ENCODE results near the gene EPG5. TPM values are rescaled to one million over a fixed set of nuclear protein-coding genes. Genes with fewer than 3 reads are reported as not detected.

Gene EPG5
- total RNA-seq, 4 donors from 2014 or later, result 18.7 to 30.3 (median 24.0) TPM

DNA sequence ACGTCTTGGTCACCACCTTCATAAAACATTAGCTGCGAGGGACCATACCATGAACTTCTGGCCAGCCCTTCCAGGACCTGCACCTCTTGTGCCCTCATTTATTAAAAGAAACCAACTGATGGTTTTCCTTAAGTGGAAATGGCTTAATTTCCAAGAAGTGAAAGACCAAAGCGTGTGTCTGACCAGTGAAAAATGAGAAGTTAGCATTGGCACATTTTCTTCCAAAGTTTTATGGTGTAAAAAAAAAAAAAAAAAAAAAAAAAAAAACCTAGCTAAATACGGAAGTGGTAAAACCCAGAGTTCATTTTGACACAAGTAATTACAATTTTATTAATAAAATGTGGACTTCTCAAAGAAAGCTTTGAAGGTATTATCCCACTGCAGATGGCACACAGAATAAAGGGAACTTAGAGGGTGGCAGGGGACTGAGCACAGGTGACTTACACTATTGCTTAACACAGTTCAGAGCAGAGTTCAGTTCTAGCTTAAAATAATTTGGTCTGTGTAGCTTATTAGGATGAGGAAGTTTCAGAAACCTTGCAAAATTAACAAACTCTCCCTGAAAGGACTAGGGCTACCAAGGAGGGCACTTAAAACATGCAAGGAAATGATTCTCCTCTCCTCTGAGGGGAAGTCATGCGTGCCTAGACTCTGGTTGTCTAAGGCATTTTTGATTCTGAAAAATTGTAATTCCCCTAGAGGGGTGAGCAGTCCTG is 42.2 kb upstream of the EPG5 start:
- Histone ChIP-seq H3K4me1 (no peaks in the 10 kb centered on the region), H3K9me3 (no peaks in the 10 kb centered on the region), H3K27me3 (no peaks in the 10 kb centered on the region), H3K36me3 (peaks cover 0 to 8% of the 10 kb centered on the region in 2 donors), H3K4me3 (no peak overlapping the region), H3K27ac (no peak overlapping the region)
- TF ChIP-seq, protein P1, sequence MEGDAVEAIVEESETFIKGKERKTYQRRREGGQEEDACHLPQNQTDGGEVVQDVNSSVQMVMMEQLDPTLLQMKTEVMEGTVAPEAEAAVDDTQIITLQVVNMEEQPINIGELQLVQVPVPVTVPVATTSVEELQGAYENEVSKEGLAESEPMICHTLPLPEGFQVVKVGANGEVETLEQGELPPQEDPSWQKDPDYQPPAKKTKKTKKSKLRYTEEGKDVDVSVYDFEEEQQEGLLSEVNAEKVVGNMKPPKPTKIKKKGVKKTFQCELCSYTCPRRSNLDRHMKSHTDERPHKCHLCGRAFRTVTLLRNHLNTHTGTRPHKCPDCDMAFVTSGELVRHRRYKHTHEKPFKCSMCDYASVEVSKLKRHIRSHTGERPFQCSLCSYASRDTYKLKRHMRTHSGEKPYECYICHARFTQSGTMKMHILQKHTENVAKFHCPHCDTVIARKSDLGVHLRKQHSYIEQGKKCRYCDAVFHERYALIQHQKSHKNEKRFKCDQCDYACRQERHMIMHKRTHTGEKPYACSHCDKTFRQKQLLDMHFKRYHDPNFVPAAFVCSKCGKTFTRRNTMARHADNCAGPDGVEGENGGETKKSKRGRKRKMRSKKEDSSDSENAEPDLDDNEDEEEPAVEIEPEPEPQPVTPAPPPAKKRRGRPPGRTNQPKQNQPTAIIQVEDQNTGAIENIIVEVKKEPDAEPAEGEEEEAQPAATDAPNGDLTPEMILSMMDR (IDR thresholded peaks at IDR 0.05 in 4 of 5, conservative IDR thresholded peaks at IDR 0.05 in 1 of 5), result no peak
- no peak for TF ChIP-seq POLR2A (IDR thresholded peaks at IDR 0.05)
- no peak for ATAC-seq
- in situ Hi-C loops (cut with MboI; ENCODE audit: low sequenced_read_pairs in 4 of 4), result no loop called here
- intact Hi-C loops (cut with DNase I; ENCODE audit: low total_unique reads), result no loop called here
- no peak for DNase-seq

DNA sequence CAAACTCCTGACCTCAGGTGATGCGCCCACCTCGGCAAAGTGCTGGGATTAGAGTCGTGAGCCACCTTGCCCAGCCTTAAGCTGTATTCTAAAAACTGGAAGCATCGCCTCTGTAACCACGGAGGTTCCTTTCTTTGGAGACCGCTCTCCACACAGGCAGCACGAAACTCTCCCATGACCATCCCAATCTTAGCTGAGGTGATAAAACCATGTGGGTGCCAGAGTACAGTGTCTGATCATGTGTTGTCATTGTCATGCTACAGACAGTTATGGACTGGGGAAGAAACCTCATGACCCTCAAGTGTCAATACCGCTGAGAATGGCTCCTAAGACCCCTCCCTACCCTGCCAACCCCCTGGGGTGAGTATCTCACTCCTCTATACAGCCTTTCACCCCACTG is 41.4 kb upstream of the EPG5 start:
- no peak overlapping the region for H3K4me3 ChIP-seq
- no peaks in the 10 kb centered on the region for H3K4me1 ChIP-seq
- H3K27ac ChIP-seq, result no peak overlapping the region
- TF ChIP-seq POLR2A (IDR thresholded peaks at IDR 0.05), result no peak
- TF ChIP-seq, protein P1 (IDR thresholded peaks at IDR 0.05 in 4 of 5, conservative IDR thresholded peaks at IDR 0.05 in 1 of 5), result no peak
- ATAC-seq, result no peak
- peaks cover 0 to 8% of the 10 kb centered on the region in 2 donors for H3K36me3 ChIP-seq
- in situ Hi-C loops (cut with MboI; ENCODE audit: low sequenced_read_pairs in 4 of 4), result no loop called here
- H3K9me3 ChIP-seq, result no peaks in the 10 kb centered on the region
- intact Hi-C loops (cut with DNase I; ENCODE audit: low total_unique reads), result no loop called here
- H3K27me3 ChIP-seq, result no peaks in the 10 kb centered on the region
- DNase-seq, result no peak

DNA sequence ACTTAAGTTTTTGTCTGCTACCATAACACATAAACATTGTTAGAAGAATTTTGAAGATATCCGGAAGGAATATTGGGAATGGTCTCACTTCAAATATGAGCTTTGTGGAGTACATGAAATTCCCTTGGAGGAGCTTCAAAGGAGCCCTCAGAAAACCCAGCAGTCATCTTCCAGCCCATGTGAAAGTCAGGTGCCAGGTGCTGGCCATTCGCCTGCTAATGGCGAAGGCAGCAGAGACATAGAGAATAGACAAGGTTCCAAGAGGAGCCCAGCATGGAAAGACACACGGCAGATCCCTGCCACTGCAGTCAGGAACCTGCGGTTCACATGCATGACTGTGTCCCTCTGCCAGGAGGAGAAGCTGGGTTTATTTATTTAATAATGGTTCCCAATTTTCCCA is 40.0 kb upstream of the EPG5 start:
- intact Hi-C loops (cut with DNase I; ENCODE audit: low total_unique reads), result no loop called here
- TF ChIP-seq POLR2A (IDR thresholded peaks at IDR 0.05), result no peak
- TF ChIP-seq, protein P1 (IDR thresholded peaks at IDR 0.05 in 4 of 5, conservative IDR thresholded peaks at IDR 0.05 in 1 of 5), result no peak
- in situ Hi-C loops (cut with MboI; ENCODE audit: low sequenced_read_pairs in 4 of 4), result no loop called here
- peaks cover 0 to 8% of the 10 kb centered on the region in 2 donors for H3K36me3 ChIP-seq
- H3K27ac ChIP-seq, result no peak overlapping the region
- H3K27me3 ChIP-seq, result no peaks in the 10 kb centered on the region
- no peaks in the 10 kb centered on the region for H3K9me3 ChIP-seq
- DNase-seq (no peak), ATAC-seq (no peak)
- H3K4me3 ChIP-seq, result no peak overlapping the region
- H3K4me1 ChIP-seq, result no peaks in the 10 kb centered on the region

DNA sequence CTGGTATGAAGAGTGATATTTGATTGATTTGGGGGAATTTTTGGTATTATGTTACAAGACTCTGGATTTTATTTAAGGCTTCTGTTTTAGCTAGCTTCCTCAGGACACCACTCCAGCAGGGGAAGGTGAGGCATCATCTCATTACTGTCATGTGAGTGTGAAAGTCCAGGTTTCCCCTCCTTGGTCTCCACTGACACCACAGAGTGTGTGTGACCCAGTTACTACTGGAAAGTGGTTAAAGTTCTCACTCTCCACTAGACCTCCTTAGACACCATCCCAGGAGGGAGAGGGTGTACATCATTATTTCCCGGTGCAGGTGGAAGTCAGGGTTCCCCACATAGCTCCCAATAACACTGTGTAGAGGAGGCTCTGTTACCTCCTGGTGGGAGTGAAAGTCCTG is 35.8 kb upstream of the EPG5 start:
- ATAC-seq (no peak), DNase-seq (no peak)
- no peaks in the 10 kb centered on the region for H3K27me3 ChIP-seq
- intact Hi-C loops (cut with DNase I; ENCODE audit: low total_unique reads) (no loop called here), in situ Hi-C loops (cut with MboI; ENCODE audit: low sequenced_read_pairs in 4 of 4) (no loop called here)
- H3K4me3 ChIP-seq, result no peak overlapping the region
- H3K36me3 ChIP-seq, result no peaks in the 10 kb centered on the region
- no peaks in the 10 kb centered on the region for H3K9me3 ChIP-seq
- no peak overlapping the region for H3K27ac ChIP-seq
- no peak for TF ChIP-seq POLR2A (IDR thresholded peaks at IDR 0.05)
- TF ChIP-seq, protein P1 (IDR thresholded peaks at IDR 0.05 in 4 of 5, conservative IDR thresholded peaks at IDR 0.05 in 1 of 5), result no peak
- H3K4me1 ChIP-seq, result no peaks in the 10 kb centered on the region

DNA sequence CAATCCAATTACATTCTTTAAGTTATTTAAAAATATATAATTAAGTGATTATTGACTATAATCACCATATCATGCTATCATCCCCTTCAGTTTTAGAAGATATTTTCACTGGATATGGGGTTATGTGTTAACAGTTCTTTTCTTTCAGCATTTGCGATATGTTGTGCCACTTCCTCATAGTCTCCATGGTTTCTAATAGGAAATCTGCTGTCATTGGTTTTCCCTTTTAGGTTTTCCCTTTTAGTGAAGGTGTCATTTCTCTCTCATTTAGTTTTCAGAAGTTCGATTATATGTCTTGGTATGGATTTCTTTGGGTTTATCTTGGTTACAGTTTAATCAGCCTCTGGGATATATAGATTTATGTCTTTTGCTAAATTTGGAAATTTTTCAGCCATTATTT is 34.8 kb upstream of the EPG5 start:
- intact Hi-C loops (cut with DNase I; ENCODE audit: low total_unique reads), result no loop called here

More for the DNA sequence above, 34.8 kb upstream of the EPG5 start:
- Histone ChIP-seq H3K9me3 (no peaks in the 10 kb centered on the region), H3K27me3 (no peaks in the 10 kb centered on the region), H3K27ac (no peak overlapping the region), H3K4me1 (no peaks in the 10 kb centered on the region), H3K4me3 (no peak overlapping the region), H3K36me3 (no peaks in the 10 kb centered on the region)
- ATAC-seq, result no peak
- DNase-seq, result no peak
- in situ Hi-C loops (cut with MboI; ENCODE audit: low sequenced_read_pairs in 4 of 4), result no loop called here
- TF ChIP-seq POLR2A (IDR thresholded peaks at IDR 0.05), result no peak
- TF ChIP-seq, protein P1 (IDR thresholded peaks at IDR 0.05 in 4 of 5, conservative IDR thresholded peaks at IDR 0.05 in 1 of 5), result no peak
